NCI-H1092 (cell line): ENCODE measurements around the gene LYAR.

ENCODE experiments used
- DNase-seq: peaks from one replicate; lab custom pipeline; 2025; lab: John Stamatoyannopoulos, UW

Gene LYAR

DNA sequence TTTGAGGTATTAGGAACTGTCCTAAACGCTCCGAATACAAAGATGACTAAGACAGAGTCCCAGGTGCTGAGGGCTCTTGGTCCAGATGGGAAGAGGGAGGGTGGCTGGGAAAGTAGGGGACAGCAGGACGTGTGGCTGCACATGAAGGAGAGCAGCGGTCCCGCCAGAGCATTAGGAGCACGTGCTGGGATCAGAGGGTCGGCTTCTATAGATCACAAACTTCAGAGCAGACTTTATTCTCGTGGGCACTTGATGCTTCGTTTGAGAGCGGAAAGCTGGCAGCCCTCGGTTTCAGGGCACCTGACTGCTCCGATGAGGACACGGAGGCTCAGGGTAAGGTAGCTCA is 26.2 kb upstream of the LYAR start:
- no peak for DNase-seq

GRCh38 chr4:4315461-4316149 is 25.7 kb upstream of the LYAR start:
- DNase-seq: no peak

GRCh38 chr4:4311193-4311592 is 21.2 kb upstream of the LYAR start:
- DNase-seq: no peak

DNA sequence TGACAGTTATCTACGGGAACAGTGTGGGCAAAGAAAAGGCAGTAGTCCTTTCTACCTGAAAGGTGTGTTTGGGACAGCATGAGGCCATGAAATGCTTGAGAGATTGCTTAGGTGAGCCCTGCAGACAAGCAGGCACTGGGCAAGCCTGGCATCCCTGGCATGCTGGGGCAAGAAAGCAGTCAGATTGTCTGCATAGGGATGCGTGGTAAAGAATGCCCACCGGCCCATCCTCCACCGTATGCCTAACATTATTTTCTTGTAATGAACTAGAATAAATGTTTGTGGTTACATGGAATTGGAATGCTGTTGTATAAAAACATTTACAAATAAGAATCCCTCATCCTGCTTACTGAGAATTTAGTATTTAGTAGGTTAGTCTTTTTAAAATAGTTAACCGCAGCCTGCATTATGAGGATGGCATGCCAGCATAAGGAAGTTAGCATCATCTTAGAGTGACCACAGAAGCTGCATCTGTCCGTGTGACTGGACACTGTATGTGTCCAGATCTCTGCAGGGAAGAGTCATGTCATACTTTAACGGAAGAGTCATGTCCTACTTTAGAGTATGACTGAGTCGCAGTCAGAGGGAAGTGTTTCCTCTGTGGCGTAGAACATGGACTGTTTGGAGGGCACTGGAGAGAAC is 19.0 kb upstream of the LYAR start:
- no peak for DNase-seq

DNA sequence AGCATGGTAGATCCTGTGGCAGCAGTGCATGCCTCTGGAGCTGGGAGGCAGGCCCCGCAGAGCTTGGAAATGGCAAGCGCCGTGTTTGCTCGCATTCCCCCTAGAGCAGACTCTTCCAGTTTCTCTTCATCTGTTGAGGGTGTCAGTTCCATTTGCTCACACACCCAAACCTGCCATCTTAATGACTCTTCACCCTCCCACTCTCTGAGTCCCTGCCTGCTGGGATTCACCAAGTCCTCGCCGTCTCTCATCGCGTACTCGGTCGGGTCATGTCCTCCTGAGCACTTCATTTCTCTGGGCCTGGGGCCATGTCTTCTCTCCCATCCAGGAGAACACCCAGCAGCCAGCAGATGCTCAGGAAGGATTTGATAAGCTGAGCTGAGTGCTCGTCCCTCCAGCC is 17.0 kb upstream of the LYAR start:
- no peak for DNase-seq

- no peak for DNase-seq
Measured at GRCh38 chr4:4302416-4302815, 12.5 kb upstream of the LYAR start.

DNA sequence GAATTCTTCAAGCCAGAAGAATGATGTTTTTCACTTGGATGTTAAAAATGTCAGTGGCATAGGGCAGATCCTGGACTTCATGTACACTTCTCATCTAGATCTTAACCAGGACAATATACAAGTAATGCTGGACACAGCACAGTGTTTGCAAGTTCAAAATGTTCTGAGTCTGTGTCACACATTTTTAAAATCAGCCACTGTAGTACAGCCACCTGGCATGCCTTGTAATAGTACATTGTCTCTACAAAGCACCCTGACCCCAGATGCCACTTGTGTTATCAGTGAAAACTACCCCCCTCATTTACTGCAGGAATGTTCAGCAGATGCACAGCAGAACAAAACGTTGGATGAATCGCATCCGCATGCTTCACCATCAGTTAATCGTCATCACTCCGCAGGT is 12.0 kb upstream of the LYAR start:
- no peak for DNase-seq

- no peak for DNase-seq
Measured at GRCh38 chr4:4299006-4299405, 9.1 kb upstream of the LYAR start.

- no peak for DNase-seq
Measured at GRCh38 chr4:4296283-4296846, 6.4 kb upstream of the LYAR start.

GRCh38 chr4:4293279-4293678 is 3.3 kb upstream of the LYAR start:
- no peak for DNase-seq

DNA sequence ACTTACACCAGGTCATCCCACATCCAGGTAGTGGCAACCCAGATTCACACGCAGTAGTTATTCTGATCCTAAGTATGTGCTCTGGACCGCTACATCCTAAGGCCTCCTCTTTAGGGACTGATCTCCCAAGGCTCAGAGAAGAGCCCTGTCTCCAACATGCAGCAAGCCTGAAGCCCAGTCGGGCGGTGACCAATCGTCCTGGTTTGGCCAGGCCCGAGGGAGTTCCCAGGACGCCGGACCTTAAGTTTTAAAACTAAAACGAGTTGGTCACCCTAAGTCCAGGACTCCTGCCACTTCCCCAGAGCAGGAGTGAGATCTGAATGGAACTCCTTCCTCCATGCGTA is 385 bp downstream of the LYAR start:
- DNase-seq: no peak

DNA sequence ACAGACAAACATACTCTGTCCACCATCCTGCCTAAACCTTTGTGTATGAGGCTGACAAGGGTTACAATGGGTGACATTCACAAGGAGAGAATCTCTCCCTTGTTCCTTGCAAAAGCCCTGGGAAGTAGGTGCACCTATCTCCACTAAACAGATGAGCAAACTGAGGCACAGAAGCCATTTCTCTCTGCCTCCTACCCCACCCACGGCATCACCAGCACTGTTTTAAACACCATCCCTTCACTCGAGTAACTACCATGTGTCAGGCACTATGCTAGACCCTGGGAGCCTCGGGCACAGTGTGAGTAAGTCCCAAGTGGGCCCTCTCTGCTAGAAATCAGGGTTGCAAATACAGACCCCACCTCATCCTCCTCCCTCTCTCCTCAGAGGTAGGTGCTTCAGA is 899 bp downstream of the LYAR start:
- DNase-seq: no peak

GRCh38 chr4:4288098-4288497 is 1.9 kb downstream of the LYAR start:
- no peak for DNase-seq

- no peak for DNase-seq
Measured at GRCh38 chr4:4284827-4285618, 4.9 kb downstream of the LYAR start.

DNA sequence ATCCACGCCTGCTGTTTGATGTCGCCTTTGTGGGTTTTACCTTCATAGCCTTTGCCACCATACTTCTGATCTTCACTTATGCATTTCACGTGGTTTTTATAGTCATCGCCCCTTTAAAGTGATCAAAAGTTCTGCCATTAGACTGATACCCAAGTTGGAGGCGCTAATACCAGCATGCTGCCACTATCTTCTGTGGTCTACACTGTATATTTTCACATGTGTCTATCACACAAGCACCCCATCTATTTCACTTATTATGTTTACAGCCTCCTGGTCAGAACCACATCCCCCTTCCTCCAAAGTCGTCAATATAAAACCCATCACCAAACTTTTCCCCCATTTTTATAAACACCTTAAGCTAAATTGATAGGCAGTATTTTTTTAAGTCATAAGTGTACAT is 8.2 kb downstream of the LYAR start:
- DNase-seq: no peak

- DNase-seq: no peak
Measured at GRCh38 chr4:4277531-4277930, 12.4 kb downstream of the LYAR start.

DNA sequence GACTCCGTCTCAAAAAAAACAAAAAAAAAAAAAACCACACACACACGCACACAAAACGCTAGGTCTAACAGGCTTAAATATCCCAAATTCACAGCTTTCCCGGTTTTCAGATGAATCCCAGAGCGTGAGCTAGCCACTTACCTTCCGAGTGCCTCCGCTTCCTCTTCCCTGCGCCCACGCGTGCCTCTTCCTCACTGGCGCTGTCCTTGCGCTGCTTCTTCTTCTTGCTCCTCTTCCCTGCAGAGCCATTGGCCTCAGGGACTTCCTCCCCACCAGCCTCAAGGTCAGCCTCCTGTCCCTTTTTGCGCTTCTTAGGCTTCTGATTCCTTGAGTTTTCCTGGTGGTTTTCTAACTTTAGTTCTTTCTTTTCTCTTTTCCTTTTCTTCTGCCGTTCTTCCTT is 15.7 kb downstream of the LYAR start:
- DNase-seq: no peak

DNA sequence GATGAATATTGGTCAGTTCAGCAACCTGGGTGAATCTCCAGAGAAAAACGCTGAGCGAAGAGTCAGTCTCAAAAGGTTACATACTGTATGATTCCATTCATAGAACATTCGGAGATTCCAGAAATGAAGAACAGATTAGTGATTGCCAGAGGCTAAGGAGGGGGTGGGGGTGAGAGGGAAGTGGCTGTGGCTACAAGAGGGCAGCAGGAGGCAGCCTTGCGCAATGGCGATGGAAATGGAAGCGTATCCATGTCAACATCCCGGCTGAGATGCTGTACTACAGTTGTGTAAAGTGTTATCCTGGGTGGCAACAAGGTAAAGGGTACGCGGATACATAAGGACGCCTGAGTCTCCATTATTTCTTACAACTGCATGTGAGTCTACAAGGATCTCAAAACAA is 18.0 kb downstream of the LYAR start:
- no peak for DNase-seq

DNA sequence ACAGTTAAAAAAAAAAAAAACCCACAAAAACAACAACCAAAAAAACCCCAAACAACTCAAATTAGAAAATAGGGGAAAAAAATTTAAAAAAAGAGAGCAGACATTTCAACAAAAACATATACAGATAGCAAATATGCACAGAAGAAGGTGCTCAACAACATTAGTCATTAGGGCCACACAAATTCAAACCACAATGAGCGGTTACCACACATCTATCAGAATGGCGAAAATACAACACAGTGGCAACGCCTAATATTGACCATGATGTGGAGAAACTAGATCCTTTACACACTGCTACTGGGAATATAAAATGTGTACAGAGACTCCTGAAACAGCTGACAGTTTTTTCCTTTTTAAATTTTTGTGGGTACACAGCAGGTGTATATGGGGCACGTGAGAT is 19.4 kb downstream of the LYAR start:
- no peak for DNase-seq

- DNase-seq: no peak
Measured at GRCh38 chr4:4269856-4270255, 20.1 kb downstream of the LYAR start.

- DNase-seq: no peak
Measured at GRCh38 chr4:4269331-4269731, 20.6 kb downstream of the LYAR start.

- DNase-seq: no peak
Measured at GRCh38 chr4:4268776-4269175, 21.2 kb downstream of the LYAR start.

- DNase-seq: no peak
Measured at GRCh38 chr4:4267981-4268380, 22.0 kb downstream of the LYAR start.
